DOHH2 (cell line): Measurements from ENCODE around the gene SIAH2.

Experiments
- H3F3A ChIP-seq: fragments of 200-600 bp; sonication (generic), shearing (Covaris generic); 2 replicates; pipeline ENCODE4 v1.6.0; 2016; ENCODE audit warnings: antibody characterized with exemption, mild to moderate bottlenecking; ENCODE audit not compliant: control insufficient read depth, insufficient read depth
- H3K27ac ChIP-seq: fragments of 200-600 bp; sonication (generic); 2 replicates; pipeline ENCODE4 v1.5.1; 2014; ENCODE audit warnings: low read depth, mild to moderate bottlenecking, low read length, moderate library complexity
- H3K27me3 ChIP-seq: fragments of 200-600 bp; sonication (generic); 2 replicates; pipeline ENCODE4 v1.6.1; 2014; ENCODE audit warnings: mild to moderate bottlenecking, low read length, mixed read lengths; ENCODE audit not compliant: control insufficient read depth
- H3K36me3 ChIP-seq: fragments of 200-600 bp; sonication (generic); 2 replicates; pipeline ENCODE4 v1.6.1; 2014; ENCODE audit warnings: mild to moderate bottlenecking, low read length, moderate library complexity, mixed read lengths; ENCODE audit not compliant: control insufficient read depth
- H3K4me1 ChIP-seq: fragments of 200-600 bp; sonication (generic); 2 replicates; pipeline ENCODE4 v1.6.1; 2014; ENCODE audit warnings: mild to moderate bottlenecking, low read length, mixed read lengths; ENCODE audit not compliant: control insufficient read depth
- H3K4me2 ChIP-seq: fragments of 200-600 bp; sonication (generic); 2 replicates; pipeline ENCODE4 v1.6.0; 2014; ENCODE audit warnings: mild to moderate bottlenecking, low read length, moderate library complexity
- H3K4me3 ChIP-seq: fragments of 200-600 bp; sonication (generic); 2 replicates; pipeline ENCODE4 v1.5.1; 2014; ENCODE audit warnings: mild to moderate bottlenecking, low read length, mixed read lengths
- H3K79me2 ChIP-seq: fragments of 200-600 bp; sonication (generic); 2 replicates; pipeline ENCODE4 v1.6.1; 2014; ENCODE audit warnings: mild to moderate bottlenecking, low read length, mixed read lengths; ENCODE audit not compliant: control insufficient read depth
- H3K9me2 ChIP-seq: fragments of 200-600 bp; sonication (generic); replicated peaks from 2 replicates; pipeline ENCODE4 v1.6.1; 2014; ENCODE audit warnings: mild to moderate bottlenecking, low read length, mixed read lengths; ENCODE audit not compliant: control insufficient read depth
- H3K9me3 ChIP-seq: fragments of 200-600 bp; sonication (generic); 2 replicates; pipeline ENCODE4 v1.6.1; 2014; ENCODE audit warnings: antibody characterized with exemption, low read length, mixed read lengths; ENCODE audit not compliant: control insufficient read depth, insufficient read depth
- H4K20me1 ChIP-seq: fragments of 200-600 bp; sonication (generic); 2 replicates; pipeline ENCODE4 v1.6.0; 2014; ENCODE audit warnings: low read depth, mild to moderate bottlenecking, antibody characterized with exemption, low read length, moderate library complexity; ENCODE audit not compliant: control insufficient read depth, insufficient read depth
- CTCF ChIP-seq: fragments of 200-600 bp; sonication (generic); IDR thresholded peaks from one replicate; pipeline ENCODE4 v1.5.1; 2014; ENCODE audit warnings: antibody characterized with exemption, mild to moderate bottlenecking, low read depth, low read length; ENCODE audit not compliant: poor library complexity, severe bottlenecking
- EZH2phosphoT487 ChIP-seq: fragments of 200-600 bp; sonication (generic); IDR thresholded peaks from 2 replicates; pipeline ENCODE4 v1.6.1; 2017; ENCODE audit warnings: borderline replicate concordance, mild to moderate bottlenecking, antibody characterized with exemption, low read length, moderate library complexity, mixed read lengths

Gene SIAH2

DNA sequence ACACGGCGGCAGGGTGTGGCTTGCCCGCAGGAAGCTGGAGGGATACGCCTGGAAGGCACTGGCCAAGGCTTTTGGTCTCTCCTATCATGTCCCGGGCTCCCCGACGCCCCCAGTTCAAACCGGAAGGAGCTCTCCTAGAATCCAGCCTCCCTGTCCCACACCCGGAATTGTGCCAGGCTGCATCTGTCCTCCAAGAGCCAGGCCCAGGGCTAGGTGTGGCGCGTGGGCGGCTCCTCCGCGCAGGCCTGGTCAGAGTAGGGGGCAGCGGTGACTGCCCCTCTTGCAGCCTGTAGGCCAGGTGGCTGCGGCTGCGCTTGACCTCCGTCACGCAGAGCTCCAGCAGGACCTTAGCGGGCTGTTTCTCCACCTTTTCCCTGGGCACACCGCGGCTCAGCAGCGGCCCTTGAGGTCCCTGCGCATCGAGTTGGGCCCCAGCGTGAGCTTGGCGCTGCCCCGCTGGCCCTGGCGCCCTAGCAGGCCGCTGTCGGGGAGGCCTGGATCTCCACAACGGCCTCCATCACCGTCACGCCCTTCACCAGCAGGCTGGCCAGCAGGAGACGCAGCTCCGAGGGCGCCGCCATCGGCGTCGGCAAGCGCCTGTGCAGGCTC lies 15.9 kb upstream of the SIAH2 start:
- TF ChIP-seq EZH2phosphoT487 = no peak
- TF ChIP-seq CTCF = no peak
- Histone ChIP-seq H3K9me3 (no peaks in the 10 kb centered on the region), H4K20me1 (no peaks in the 10 kb centered on the region), H3K4me1 (no peaks in the 10 kb centered on the region), H3K79me2 (no peaks in the 10 kb centered on the region), H3K4me3 (no peak overlapping the region), H3K27me3 (peaks cover 3% of the 10 kb centered on the region; the same call in 1 of the 2 replicates), H3F3A (no peaks in the 10 kb centered on the region), H3K9me2 (no peaks in the 10 kb centered on the region), H3K4me2 (no peak overlapping the region), H3K27ac (no peak overlapping the region), H3K36me3 (no peaks in the 10 kb centered on the region)

GRCh38 chr3:150775001-150775599 lies 12.1 kb upstream of the SIAH2 start:
- Histone ChIP-seq H4K20me1 (no peaks in the 10 kb centered on the region), H3K9me3 (no peaks in the 10 kb centered on the region), H3K36me3 (no peaks in the 10 kb centered on the region), H3K79me2 (no peaks in the 10 kb centered on the region), H3K4me3 (no peak overlapping the region), H3K4me1 (no peaks in the 10 kb centered on the region), H3K27me3 (peaks cover 13% of the 10 kb centered on the region), H3K27ac (no peak overlapping the region), H3K9me2 (no peaks in the 10 kb centered on the region), H3K4me2 (no peak overlapping the region), H3F3A (no peaks in the 10 kb centered on the region)
- TF ChIP-seq CTCF = no peak
- no peak for TF ChIP-seq EZH2phosphoT487

- Histone ChIP-seq H3K27me3 (peaks cover 18% of the 10 kb centered on the region), H3K36me3 (no peaks in the 10 kb centered on the region), H3K4me1 (no peaks in the 10 kb centered on the region), H3F3A (no peaks in the 10 kb centered on the region), H3K79me2 (no peaks in the 10 kb centered on the region), H3K4me3 (no peak overlapping the region), H3K9me3 (no peaks in the 10 kb centered on the region), H3K9me2 (no peaks in the 10 kb centered on the region), H3K27ac (no peak overlapping the region), H3K4me2 (no peak overlapping the region), H4K20me1 (no peaks in the 10 kb centered on the region)
- no peak for TF ChIP-seq EZH2phosphoT487
- no peak for TF ChIP-seq CTCF
Measured at GRCh38 chr3:150773616-150774192, 10.7 kb upstream of the SIAH2 start.
